ENCODE data around the gene THSD7B. TPM values are rescaled to one million over a fixed set of nuclear protein-coding genes. Genes with fewer than 3 reads are reported as not detected.

THSD7B gene
- total and polyA plus RNA-seq, 9 of the 15 experiments (the other 6 are each of a cell fraction or from before 2014, with no cell fraction given), result not detected

GRCh38 chr2:137157851-137158250 is 392.5 kb downstream of the THSD7B start (continued):
- TF ChIP-seq ZEB2 (IDR thresholded peaks at IDR 0.05), result no peak
- TF ChIP-seq POLR2AphosphoS2 (IDR thresholded peaks at IDR 0.05; ENCODE audit: low read length), result no peak

- Histone ChIP-seq H3K4me3 (no peak overlapping the region), H3K4me2 (ENCODE audit: insufficient read depth, low read length) (no peak overlapping the region), H4K20me1 (replicated peaks; ENCODE audit: control insufficient read depth, insufficient read depth, low read length) (no peaks in the 10 kb centered on the region), H3K36me3 (ENCODE audit: control insufficient read depth, insufficient read depth, low read length) (no peaks in the 10 kb centered on the region), H3K79me2 (ENCODE audit: control insufficient read depth, insufficient read depth, low read length) (no peaks in the 10 kb centered on the region), H2AFZ (ENCODE audit: low read depth, low read length) (no peak overlapping the region), H3K27me3 (ENCODE audit: control insufficient read depth in 2 of 2, insufficient read depth in 2 of 2, low read length in 2 of 2) (no peaks in the 10 kb centered on the region), H3K9ac (ENCODE audit: insufficient read depth in 1 of 2, low read depth in 2 of 2, low read length in 2 of 2) (no peak overlapping the region), H3K4me1 (replicated peaks in 1 of 2; ENCODE audit: control insufficient read depth in 2 of 2, insufficient read depth in 2 of 2, low read length in 2 of 2) (no peaks in the 10 kb centered on the region), H3K9me1 (ENCODE audit: control insufficient read depth, insufficient read depth, low read length) (no peaks in the 10 kb centered on the region), H3K9me3 (replicated peaks; ENCODE audit: control insufficient read depth, insufficient read depth, low read depth, low read length) (no peaks in the 10 kb centered on the region; the same call in 1 of the 2 replicates), H3K27ac (ENCODE audit: extremely low read depth, low read depth, low read length) (no peak overlapping the region)
- POLR2A ChIA-PET, result no interaction called here
- DNase-seq (ENCODE audit: extremely low read depth in 1 of 4, low spot score in 3 of 4) (no peak), ATAC-seq (no peak), FAIRE-seq (no peak)
- in situ Hi-C loops (cut with MboI) (no loop called here), intact Hi-C loops (cut with micrococcal nuclease) (no loop called here)
- no peak for TF ChIP-seq ZNF436 (CRISPR knock-in tag; IDR thresholded peaks at IDR 0.05)
- no peak for TF ChIP-seq PHB (CRISPR knock-in tag; IDR thresholded peaks at IDR 0.05)
- no peak for TF ChIP-seq MIER1 (IDR thresholded peaks at IDR 0.05; ENCODE audit: low read depth)
- TF ChIP-seq KAT7 (CRISPR knock-in tag; IDR thresholded peaks at IDR 0.05; ENCODE audit: borderline replicate concordance), result no peak
- TF ChIP-seq, protein P1, sequence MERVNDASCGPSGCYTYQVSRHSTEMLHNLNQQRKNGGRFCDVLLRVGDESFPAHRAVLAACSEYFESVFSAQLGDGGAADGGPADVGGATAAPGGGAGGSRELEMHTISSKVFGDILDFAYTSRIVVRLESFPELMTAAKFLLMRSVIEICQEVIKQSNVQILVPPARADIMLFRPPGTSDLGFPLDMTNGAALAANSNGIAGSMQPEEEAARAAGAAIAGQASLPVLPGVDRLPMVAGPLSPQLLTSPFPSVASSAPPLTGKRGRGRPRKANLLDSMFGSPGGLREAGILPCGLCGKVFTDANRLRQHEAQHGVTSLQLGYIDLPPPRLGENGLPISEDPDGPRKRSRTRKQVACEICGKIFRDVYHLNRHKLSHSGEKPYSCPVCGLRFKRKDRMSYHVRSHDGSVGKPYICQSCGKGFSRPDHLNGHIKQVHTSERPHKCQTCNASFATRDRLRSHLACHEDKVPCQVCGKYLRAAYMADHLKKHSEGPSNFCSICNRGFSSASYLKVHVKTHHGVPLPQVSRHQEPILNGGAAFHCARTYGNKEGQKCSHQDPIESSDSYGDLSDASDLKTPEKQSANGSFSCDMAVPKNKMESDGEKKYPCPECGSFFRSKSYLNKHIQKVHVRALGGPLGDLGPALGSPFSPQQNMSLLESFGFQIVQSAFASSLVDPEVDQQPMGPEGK (CRISPR knock-in tag; IDR thresholded peaks at IDR 0.05; ENCODE audit: borderline replicate concordance), result no peak
- no peak for TF ChIP-seq MEIS2 (IDR thresholded peaks at IDR 0.05; ENCODE audit: partially characterized antibody)
- no peak for TF ChIP-seq ZFX (CRISPR knock-in tag; IDR thresholded peaks at IDR 0.05)
- CTCF ChIA-PET (ENCODE audit: low intra/inter-chr PET ratio), result no interaction called here
- no TSS peak for BruUV-seq (replicated peaks)
These were observed 395.9 kb downstream of the THSD7B start for GRCh38 chr2:137161250-137161649.

Measured in K562 (cell line).